AG08395 (cell line): Measurements from ENCODE around the gene HOPX.
"Not testable (repeated sequence)": the region's sequence is repeated elsewhere in the genome, so short reads cannot be mapped to it uniquely, and the experiment has no call there.

ENCODE experiments used
- DNase-seq: peaks from one replicate; pipeline ENCODE4 v3.0.0; 2012; ENCODE audit warnings: mixed read lengths, low spot score

HOPX gene

DNA sequence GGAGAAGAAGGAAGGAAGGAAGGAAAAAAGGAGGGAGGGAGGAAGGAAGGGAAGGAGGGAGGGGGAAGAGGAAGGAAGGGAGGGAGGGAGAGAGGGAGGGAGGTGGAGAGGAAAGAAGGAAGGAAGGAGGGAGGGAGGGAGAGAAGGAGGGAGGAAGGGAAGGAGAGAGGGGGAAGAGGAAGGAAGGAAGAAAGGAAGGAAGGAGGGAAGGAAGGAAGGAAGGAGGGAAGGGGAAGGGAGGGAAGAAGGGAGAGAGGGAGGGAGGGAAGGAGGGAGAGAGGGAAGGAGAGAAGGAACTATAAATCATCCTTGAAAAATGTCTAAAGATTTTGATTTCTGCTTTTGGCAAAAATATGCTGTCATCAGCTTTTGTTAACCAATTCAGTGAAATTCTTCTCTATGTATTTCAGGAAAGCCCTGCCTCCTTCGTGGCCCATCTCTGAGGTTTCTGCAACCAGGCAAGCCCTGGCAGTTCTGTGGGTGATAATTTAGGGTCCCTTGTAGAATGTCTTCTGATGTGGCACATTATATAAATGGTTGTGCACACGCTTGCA is 7.1 kb upstream of the HOPX start:
- no peak for DNase-seq

DNA sequence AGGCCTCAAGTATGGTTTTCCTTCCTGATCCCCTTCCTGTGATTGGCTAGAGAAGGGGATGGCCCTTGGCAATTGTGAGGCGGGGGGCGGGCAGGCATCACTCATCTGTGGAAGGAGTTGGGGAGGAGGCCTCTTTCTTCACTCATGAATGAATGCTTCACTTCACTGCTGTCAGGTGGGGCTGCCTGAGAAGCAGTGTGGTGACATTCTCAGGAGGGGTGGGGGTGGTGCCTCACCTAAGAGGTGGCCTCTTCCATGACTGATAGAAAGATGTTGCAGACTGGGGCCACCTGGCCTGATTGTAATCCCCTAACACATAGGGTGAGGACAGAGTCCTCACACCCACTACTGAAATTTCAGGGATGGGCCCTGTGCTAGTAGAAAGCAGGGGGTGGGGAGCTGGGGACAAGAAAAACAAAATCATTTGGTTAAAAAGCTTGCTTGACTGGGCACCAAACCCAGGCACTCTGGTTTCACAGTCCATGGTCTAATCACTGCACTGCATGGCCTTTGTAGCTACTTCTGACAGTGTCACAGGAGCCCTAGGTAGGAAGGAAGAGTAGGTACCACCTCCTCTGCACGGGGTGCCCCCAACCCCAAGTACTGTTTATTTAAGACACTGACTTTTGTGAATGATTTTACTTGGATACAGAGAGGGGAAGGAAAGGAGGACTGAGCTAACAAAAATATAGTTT is 5.6 kb upstream of the HOPX start:
- DNase-seq, result no peak

DNA sequence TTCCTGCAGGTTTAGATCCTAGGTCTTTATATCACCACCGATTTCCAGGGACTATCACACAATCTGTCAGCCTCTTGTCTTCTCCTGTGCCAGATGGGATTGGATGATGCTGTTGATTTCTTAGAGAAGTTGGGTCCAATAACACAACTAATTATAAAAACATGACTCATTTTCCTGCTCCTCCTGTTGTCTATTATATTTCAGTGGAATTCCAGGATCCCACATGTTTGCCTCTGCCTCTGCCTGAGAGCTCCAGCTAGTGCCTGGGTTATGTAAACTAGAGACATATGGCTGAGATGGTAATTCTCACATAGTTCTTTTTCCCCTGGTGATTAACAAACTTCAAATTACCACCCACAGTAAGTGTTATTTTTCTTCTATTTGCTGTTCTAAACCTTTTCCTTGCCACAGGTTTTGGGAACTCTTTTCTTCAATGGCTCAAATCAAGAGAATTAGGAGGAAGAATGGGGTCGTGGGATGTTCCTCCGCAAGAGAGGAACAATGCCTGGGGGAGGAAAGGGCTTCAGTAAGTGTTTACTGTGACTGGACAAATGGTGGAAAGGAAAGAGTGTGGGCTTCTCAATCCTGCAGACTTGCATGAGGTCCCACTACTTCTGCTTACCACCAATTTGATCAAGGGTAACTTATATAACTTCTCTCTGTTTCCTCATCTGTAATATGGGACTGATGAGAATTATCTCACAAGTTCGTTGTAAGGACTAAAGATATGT is 3.4 kb upstream of the HOPX start:
- peak; percentile 37 for DNase-seq

DNA sequence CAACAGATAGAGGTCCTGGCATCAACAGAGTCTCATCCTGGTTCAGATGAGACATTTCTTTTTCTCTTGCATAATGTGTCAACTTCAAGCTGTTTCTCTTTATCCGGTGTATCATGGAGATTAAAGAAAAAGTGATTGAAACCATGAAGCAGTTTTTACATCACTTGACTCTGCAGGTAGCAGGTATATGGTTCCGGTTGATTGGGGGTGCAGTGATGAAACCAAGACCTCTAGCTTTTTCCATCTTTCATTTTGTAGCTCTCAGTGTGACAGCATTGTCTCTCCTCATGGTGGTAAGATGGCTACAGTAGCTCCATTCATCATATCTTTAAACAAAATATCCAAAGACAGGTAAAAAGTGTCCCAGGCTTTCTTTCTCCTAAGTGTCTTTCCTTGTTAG is 2.4 kb upstream of the HOPX start:
- no peak for DNase-seq

DNA sequence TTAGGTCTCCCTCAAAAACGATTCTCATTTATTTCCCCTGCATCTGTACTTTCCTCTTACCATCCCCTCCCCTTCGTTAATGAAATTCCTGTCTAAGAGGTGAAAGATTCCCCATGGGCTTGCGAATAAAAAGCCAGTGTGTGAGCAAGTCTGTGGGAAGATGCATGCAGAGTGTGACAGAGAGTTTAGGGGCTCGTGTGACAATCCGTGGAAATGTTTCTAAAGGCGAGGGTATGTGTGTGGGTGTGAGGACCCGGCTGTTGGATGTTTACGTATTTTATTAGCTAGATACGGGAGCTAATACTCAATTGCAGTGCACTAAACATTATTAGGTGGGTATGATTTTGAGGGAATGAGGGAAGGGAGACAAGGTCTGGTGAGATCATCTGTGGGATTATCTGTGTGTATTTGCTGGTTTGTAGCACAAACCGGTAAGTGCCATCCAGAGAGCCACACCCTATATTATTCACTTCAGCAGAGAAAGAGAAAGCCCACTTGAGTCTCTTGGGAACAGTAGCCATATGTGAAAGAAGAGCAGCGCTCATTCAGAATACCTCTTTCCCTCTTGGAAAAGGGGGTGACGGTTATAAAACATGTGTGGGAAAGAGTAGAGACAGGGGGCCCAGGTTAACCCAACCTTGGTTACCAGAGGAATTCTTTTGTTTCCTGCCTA is 893 bp upstream of the HOPX start:
- DNase-seq, result no peak

DNA sequence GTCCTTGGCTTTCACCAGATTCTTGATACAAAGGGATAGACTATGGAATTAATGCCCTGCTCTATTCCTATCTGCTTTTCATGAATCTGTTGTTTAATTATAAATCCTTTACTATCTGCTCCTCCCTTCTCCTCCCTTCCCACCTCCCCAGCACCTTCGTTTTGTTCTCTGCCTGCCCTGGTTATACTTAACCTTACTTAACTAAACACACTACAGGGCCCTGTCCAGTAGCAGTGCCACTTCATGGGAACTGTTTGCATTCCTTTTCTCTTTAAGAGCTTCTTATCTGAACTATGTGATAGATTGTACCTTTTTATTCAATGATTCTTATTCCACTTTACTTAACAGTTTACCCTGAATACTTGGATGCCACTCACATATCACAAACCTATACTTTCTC is 830 bp downstream of the HOPX start:
- DNase-seq, result no peak

DNA sequence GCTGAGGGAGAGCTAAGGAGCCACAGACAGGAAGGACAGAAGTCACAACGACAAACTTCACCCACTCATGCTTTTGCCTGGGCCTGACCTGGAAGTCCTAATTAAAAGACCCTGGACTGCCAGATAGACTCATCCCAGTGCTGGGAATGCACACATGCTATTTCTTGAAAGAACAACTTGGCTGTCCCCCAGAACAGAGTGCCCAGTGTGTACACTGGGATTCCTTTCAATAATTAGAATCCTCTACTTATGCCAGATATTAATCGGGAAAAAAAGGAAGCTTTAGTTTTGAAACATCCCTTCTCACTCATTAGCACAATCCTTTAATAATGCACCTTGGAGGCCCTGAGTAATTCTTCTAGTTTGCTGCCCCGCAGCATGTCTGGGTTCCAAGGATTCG is 3.4 kb downstream of the HOPX start:
- DNase-seq, result no peak

DNA sequence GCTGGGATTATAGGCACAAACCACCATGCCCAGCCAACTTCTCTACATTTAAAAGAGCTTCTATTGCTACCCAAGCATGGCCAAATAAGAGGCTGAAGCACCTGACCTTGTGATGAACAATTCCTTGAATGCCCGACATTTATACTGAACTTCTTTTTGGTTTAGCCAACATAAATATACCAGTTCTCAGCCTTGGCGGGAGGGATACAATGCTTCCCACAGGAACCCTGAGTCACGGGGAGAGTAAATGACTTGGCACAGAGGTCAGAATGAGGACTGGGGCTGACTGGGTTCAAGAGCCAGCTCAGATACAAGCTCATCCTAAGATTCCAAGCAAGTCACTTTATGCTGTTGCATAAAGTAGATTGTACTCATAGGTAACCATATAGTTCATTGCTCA is 6.1 kb downstream of the HOPX start:
- DNase-seq, result no peak

DNA sequence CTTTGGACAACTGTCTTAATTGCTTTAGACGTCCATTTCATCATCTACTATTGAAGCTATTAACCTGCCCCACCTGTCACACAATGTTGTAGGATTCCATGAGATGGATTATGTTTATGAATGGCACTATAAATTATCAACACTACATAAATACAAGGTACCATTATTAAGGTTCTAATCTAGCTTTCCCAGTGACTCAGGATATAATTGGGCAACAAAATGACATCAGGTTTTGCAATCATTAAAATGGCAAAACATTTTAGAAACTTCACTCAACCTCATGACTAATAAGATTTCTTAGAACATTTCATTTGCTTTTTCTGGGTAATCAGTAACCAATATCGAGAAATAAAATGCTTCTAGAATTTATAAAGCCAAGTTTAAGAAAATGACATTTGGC is 9.2 kb downstream of the HOPX start:
- DNase-seq, result no peak

DNA sequence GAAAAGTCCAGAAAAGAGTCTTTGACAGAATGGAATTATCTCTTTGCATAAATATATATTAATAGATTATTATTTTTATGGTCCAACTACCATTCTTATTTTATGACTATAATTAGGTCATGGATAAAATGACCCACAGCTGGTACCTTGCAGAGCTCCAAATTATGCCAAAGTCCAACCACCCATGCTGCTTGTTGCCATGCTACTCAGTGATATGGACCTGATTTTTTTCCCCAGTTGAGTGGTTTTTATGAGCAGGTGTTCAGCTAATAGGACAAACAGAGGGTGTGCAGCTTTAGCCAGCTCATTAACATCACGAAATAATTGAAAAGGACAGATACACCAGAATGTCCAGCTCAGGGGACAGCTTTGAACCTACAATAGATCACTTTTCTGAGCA is 9.7 kb downstream of the HOPX start:
- DNase-seq, result no peak

DNA sequence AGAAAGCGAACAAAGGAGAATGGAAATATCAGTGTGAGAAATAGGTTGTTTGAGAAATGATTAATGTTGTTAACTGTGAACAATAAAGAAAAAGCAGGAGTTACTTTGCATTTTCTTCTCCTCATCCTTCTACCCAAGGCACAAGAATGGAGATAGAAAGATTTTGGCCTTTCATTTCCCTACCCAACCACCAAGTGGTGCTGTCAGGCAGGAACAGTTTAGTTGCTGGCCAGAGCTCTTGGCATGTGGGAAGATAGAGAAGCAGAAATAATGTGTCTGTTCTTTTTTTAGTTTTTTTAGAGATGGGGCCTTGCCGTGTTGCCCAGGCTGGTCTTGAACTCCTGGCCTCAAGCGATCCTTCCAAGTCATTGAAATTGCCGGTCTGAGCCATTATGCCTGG is 12.8 kb downstream of the HOPX start:
- DNase-seq, result peak; percentile 11

DNA sequence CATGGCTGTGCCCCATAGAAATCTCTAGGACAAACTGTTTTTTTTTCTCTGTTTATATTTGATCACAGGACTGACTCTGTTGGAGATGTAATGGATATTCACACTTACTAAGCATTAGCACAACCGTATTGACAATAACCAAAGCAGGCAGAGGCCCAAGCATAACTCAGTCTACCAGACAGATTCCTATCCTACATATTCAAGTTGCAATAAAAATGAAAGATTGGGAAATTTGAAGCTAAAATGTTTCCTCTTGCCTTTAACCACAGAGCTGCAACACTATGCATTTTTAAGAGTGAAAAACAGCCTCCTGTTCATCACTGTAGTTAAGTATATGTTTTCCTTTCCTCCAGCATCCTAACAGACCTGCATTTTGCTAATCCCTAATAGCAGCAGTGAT is 13.7 kb downstream of the HOPX start:
- DNase-seq, result not testable (repeated sequence)

DNA sequence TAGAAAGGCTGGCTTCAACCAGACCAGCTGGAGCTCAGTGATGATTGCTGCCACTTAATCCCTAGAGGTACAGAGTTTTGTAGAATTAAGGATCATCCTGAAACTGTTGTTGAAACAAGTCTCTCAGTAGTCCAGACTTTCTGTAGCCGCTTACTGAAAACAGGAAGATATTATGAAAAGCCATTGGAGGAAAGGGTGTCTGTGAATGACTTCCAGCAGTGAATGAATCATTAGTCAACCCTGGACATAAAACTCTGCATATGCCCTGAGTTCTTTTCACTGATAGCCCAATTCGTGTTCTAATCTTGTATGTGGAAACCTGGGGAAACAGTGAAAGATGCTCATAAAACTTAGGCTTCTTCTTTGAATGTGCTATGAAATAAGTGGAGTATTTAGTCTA is 14.8 kb downstream of the HOPX start:
- peak; percentile 7 for DNase-seq

DNA sequence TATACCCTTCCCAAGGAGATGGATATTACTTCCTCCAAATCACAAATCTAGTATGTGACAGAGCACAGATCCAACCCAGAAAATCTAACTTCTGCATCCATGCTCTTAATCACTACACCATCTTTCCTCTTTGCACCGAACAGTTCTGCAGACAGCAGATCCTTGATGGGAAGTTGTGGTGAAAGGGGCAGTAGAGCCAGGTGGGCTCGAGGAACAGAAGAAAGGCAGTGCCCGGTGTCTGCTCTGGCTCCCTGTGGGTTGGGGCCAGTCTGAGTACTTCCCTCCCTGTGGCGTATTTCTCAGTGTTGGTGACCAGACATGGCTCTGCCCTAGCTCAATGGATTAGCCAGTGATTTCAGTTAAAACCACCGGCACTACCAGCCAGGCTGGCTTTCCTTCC is 15.3 kb downstream of the HOPX start:
- no peak for DNase-seq

DNA sequence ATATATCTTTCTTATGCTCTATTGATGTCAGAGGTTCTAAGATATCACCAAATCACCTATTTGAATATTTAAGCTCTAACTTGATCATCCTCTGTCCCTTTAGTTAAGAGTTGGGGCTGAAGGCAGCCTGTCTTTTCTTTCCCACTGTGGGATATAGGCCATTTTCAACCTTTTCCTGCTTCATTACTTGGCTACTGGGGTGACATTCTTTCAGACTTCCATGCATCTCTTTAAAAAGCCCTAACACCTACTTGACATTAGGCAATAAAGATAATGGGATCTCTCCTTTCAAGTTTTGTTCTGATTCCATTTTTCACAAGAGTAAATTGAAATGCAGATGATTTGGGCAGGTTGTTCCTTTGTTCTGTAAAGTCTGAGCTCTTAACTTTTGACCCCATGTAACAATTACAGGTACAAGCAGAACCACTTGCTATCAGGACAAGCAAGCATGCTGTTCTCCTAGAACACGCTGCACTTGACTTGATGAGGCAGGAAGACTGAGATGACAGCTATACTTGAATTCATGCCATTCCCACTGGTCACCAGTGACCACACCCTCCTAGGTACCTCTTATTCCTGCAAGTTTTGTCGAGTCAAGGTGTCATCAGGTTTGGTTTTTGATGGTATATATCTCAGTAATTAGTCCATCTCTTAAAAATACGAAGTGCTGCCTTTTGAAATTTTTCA is 18.2 kb downstream of the HOPX start:
- no peak for DNase-seq

DNA sequence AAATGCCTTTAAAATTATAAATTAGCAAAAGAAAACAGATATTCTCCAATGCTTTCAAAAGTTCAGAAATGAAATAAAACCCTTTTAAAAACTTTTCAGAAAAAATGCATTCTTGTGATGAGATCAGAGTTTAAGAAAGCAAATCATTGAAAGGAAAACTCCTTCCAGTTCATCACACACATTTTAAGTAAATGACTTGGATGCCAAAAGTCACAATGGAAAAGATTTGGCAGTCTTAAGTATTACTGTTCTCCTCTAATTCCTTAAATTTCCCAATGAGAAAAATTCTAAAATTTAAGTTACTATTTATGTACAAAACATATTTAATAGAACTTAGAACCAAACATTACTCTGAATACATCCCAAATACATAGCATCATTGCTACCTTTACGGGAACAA is 21.1 kb downstream of the HOPX start:
- no peak for DNase-seq

DNA sequence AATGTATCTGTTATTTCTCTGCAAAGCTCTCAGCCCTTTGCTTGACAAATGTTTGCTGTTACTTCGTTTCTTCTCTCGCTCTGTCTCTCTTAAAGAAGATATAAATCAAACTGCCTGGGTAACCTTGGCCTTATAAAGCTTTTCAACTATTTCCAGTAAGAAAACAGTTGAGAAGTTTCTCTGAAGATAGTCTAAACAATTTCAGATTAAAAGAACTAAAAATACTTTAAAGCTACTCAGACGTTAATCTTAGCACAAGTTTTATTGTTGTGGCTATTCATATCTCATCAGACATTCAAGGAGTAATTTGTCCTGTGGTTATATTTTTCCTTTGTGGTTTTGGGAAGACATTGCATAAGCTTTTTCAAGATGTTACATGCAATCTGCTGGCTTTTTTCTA is 22.6 kb downstream of the HOPX start:
- peak; percentile 15 for DNase-seq

DNA sequence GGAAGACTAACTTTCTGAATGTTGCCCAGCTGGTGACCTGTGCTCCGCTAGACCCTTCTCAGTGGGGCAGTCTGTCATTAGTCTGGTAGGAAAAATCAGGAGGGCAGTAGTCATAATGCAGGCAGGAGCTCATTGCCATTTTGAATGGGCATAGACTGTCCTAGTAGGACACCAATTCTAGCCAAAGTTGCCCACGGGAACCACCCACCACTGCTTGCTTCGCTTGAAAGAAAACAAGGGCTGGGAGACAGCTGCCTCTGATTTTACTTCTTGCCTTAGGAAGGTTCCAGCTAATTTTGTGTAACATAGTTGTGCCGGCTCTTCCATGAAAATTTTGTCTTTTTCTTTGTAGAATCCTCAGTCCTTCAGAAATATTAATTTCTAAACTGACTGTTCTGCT is 23.3 kb downstream of the HOPX start:
- DNase-seq, result no peak

DNA sequence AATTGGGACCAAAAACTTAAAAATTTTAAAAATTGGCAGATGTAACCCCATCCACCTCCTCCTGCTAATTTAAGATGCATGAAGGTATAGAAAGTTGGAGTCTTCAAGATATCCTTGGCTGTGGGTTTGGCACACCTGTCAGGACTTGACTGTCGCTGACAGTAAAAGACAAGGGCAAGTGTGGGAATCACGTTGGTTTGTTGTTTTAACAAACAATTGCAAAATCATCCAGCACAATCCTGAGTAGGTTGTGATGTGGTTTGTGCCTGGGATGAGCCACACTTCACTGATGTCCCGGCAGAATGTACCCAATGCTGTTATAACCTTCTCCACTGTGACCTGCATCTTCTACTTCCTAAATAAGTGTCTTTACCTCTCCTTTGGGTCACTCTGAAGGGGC is 24.0 kb downstream of the HOPX start:
- DNase-seq, result no peak

DNA sequence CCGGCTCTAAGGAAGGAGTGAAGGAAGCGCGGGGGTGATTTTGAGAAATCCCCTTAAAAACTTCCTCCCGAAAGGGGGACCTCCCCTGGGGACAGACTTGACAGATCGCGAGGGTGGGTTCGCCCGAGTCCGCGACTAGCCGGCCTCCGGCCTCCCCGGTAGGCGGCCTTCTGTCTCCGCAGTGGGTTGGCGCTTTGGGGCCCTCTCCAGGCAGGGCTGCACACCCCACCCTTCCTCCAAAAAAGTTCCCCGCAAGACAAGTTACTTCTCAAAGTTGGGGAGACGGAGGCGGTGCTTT is 24.8 kb downstream of the HOPX start:
- DNase-seq, result no peak

DNA sequence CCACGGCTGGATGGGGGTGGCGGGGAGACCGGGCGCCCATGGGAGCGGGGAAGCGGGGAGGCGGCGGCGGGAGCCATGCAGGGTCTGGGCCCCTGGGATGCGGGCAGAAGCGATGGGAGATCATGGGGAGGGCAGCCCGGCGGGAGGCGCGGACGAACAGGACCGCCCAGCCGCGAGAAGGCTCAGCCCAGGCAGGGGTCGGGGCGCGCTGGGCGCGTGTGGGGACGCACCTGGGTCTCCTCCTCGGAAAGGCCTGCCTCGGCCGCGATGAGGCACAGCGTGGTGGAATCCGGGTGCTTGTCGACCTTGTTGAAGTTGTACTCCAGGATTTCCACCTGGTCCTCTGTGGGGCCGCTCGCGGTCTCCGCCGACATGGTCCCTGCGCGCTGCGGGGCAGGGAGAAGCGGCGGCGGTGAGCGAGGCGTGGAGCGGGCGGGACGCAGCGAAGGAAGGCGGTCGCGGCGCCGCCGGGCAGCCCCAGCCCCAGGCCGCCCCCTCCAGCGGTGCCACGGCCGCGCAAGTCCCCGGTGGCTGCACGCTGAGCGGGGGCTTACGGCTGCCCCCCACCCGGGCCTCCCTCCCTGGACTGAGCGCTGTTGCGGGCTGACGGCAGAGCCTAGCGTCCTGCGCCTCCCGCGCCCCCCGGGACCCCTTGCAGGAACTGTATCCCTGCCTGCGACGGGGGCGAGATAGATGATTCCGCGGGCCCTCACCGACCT is 25.3 kb downstream of the HOPX start:
- DNase-seq, result peak; percentile 8

DNA sequence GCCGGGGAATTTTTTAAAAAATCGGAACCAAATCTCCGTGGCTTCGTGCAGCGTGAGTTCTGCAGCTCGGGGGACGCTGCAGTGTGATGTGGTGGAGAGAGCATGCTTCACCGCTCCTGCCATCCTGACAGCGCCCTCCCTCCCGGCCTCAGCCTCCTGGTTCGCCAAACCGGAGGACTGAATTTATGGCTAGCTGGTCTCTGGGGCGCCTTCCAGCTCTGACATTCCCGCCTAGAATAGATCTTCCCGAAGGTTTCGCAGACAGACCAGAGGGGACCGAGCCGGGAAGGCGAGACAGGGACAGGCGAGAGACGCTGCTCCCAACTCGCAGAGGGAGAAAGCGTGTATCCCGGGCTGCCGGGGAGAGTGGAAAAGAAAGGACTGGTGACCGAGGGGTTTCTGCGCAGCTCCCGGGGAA is 25.9 kb downstream of the HOPX start:
- peak; percentile 22 for DNase-seq
